Left ventricle myocardium inferior (tissue), 1 donor: ENCODE data around the gene NTRK3. TPM values are rescaled to one million over a fixed set of nuclear protein-coding genes. Genes with fewer than 3 reads are reported as not detected.

ENCODE experiments used
- DNase-seq: peaks from one replicate; pipeline ENCODE4 v3.0.0-alpha.2; 2020
- H3K27ac ChIP-seq: fragments of 200-600 bp; replicated peaks from 2 replicates; pipeline ENCODE4 v1.8.0; 2021
- H3K27me3 ChIP-seq: fragments of 200-600 bp; 2 replicates; pipeline ENCODE4 v1.8.0; 2021; ENCODE audit warnings: low read depth
- H3K36me3 ChIP-seq: fragments of 200-600 bp; 2 replicates; pipeline ENCODE4 v1.8.0; 2021
- H3K4me1 ChIP-seq: fragments of 200-600 bp; 2 replicates; pipeline ENCODE4 v1.8.0; 2021
- H3K4me3 ChIP-seq: fragments of 200-600 bp; 2 replicates; pipeline ENCODE4 v1.8.0; 2021; ENCODE audit warnings: mild to moderate bottlenecking, moderate library complexity
- H3K9me3 ChIP-seq: fragments of 200-600 bp; replicated peaks from 2 replicates; pipeline ENCODE4 v1.8.0; 2021
- CTCF ChIP-seq: fragments of 200-600 bp; IDR thresholded peaks from 2 replicates; pipeline ENCODE4 v1.8.0; 2021; ENCODE audit warnings: antibody characterized with exemption, mild to moderate bottlenecking, borderline replicate concordance
- intact Hi-C: fragments of 100-400 bp; cut with micrococcal nuclease; formaldehyde crosslinking; loops from one replicate; pipeline ENCODE4 v1.11.0; 2022
- total RNA-seq: library from RNA; stranded (reverse); fragmentation: NEBNext Ultra II Directional; extraction: Animal tissue kit (Norgen Biotek cat#: 25700); gene quantifications from one replicate; pipeline ENCODE4 v1.2.1, GENCODE V29; 2021
- donor health status: DM: no; HTN: yes; CAD: no; lungs with severe emphysema.

NTRK3 gene
- total RNA-seq, 1 donor from 2014 or later = 1.6 TPM

GRCh38 chr15:88118035-88118434 is 138.5 kb downstream of the NTRK3 start:
- no peak overlapping the region for H3K27ac ChIP-seq
- no peaks in the 10 kb centered on the region for H3K4me1 ChIP-seq
- TF ChIP-seq CTCF = no peak
- intact Hi-C loops = no loop called here
- H3K9me3 ChIP-seq = no peaks in the 10 kb centered on the region
- H3K27me3 ChIP-seq = peaks cover 32% of the 10 kb centered on the region
- no peaks in the 10 kb centered on the region for H3K36me3 ChIP-seq
- DNase-seq = no peak
- no peak overlapping the region for H3K4me3 ChIP-seq

GRCh38 chr15:88115486-88116152 is 140.9 kb downstream of the NTRK3 start:
- H3K4me3 ChIP-seq = no peak overlapping the region
- peaks cover 46% of the 10 kb centered on the region for H3K27me3 ChIP-seq
- H3K4me1 ChIP-seq = no peaks in the 10 kb centered on the region
- intact Hi-C loops = no loop called here
- DNase-seq = no peak
- TF ChIP-seq CTCF = no peak
- H3K36me3 ChIP-seq = no peaks in the 10 kb centered on the region
- H3K9me3 ChIP-seq = no peaks in the 10 kb centered on the region
- no peak overlapping the region for H3K27ac ChIP-seq

DNA sequence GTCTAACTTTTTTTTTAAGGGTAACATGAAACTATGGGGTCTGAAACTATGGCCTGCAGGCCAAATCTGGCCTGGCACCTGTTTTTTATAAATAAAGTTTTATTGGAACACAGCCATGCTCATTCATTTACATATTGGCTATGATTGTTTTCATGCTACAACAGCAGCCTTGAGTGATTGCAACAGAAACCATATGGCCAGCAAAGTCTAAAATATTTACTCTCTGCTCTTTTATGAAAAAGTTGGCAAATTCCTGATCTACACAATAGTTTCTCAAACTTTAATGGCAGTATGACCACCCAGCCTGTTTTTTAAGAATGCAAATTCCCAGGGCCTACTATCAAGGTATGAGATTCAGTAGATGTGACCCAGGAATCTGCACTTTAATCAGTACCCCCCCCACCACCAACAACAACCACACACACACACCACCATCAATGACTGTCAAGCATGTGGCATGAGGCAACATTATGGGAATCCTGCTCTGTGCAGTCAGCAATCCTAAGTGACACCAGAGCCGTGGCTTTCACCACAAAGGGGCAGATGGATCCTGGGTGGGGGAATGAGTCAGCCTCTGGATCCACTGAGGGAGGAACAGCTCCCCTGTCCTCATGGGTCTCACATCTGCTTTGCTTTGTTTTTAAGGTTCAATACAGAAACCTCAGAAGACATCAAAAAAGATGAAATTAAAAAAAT is 142.8 kb downstream of the NTRK3 start:
- no peak for TF ChIP-seq CTCF
- intact Hi-C loops = no loop called here
- no peak overlapping the region for H3K27ac ChIP-seq
- DNase-seq = no peak
- no peaks in the 10 kb centered on the region for H3K36me3 ChIP-seq
- H3K27me3 ChIP-seq = peaks cover 58% of the 10 kb centered on the region
- no peak overlapping the region for H3K4me3 ChIP-seq
- no peaks in the 10 kb centered on the region for H3K9me3 ChIP-seq
- no peaks in the 10 kb centered on the region for H3K4me1 ChIP-seq

DNA sequence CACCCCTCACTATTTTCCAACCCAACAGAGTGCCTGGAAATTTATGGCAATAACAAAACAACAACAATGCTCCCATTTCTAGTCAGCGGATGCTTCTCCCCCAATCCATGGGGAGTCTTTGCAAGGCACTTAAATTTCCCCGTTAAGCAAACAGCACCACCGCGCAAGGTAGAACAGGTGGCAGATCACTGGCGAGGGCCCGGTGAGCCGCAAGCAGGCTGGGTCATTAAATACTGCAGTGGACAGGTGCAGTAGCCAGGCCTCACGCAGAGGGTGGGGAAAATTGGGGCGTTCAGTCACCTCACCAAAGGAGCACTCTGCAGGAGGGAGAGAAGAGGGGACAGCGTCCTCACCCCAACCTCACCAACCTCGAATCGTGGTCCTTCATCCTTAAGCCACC is 147.5 kb downstream of the NTRK3 start:
- Histone ChIP-seq H3K4me3 (no peak overlapping the region), H3K4me1 (no peaks in the 10 kb centered on the region), H3K9me3 (no peaks in the 10 kb centered on the region), H3K36me3 (no peaks in the 10 kb centered on the region), H3K27ac (no peak overlapping the region), H3K27me3 (peaks cover 44% of the 10 kb centered on the region)
- intact Hi-C loops = no loop called here
- no peak for DNase-seq
- TF ChIP-seq CTCF = no peak

GRCh38 chr15:88108477-88108876 is 148.1 kb downstream of the NTRK3 start:
- no peaks in the 10 kb centered on the region for H3K36me3 ChIP-seq
- no peak for TF ChIP-seq CTCF
- no peak for DNase-seq
- peaks cover 44% of the 10 kb centered on the region for H3K27me3 ChIP-seq
- no peaks in the 10 kb centered on the region for H3K9me3 ChIP-seq
- H3K27ac ChIP-seq = no peak overlapping the region
- no peaks in the 10 kb centered on the region for H3K4me1 ChIP-seq
- H3K4me3 ChIP-seq = no peak overlapping the region
- intact Hi-C loops = no loop called here
